ENCODE data around the gene LGI1.

LGI1 gene

GRCh38 chr10:93755443-93756116, 2.2 kb upstream of the LGI1 start:
- DNase-seq (ENCODE audit: low read depth) = no peak

- DNase-seq (ENCODE audit: low read depth) = no peak
These were observed 1.6 kb upstream of the LGI1 start for GRCh38 chr10:93756118-93756517.

- DNase-seq (ENCODE audit: low read depth) = no peak
These were observed 600 bp upstream of the LGI1 start for GRCh38 chr10:93757136-93757535.

- no peak for DNase-seq (ENCODE audit: low read depth)
These were observed 761 bp downstream of the LGI1 start for GRCh38 chr10:93758508-93758885.

GRCh38 chr10:93758891-93759410, 1.2 kb downstream of the LGI1 start:
- DNase-seq (ENCODE audit: low read depth) = no peak

- no peak for DNase-seq (ENCODE audit: low read depth)
These were observed 2.8 kb downstream of the LGI1 start for GRCh38 chr10:93760490-93760889.

- DNase-seq (ENCODE audit: low read depth) = no peak
These were observed 5.2 kb downstream of the LGI1 start for GRCh38 chr10:93762979-93763391.

- no peak for DNase-seq (ENCODE audit: low read depth)
These were observed 9.2 kb downstream of the LGI1 start for GRCh38 chr10:93766918-93767317.

- no peak for DNase-seq (ENCODE audit: low read depth)
These were observed 10.1 kb downstream of the LGI1 start for GRCh38 chr10:93767724-93768399.

- DNase-seq (ENCODE audit: low read depth) = no peak
These were observed 11.2 kb downstream of the LGI1 start for GRCh38 chr10:93768892-93769291.

- DNase-seq (ENCODE audit: low read depth) = no peak
These were observed 13.6 kb downstream of the LGI1 start for GRCh38 chr10:93771354-93771753.

GRCh38 chr10:93773120-93773519, 15.4 kb downstream of the LGI1 start:
- no peak for DNase-seq (ENCODE audit: low read depth)

- no peak for DNase-seq (ENCODE audit: low read depth)
These were observed 16.0 kb downstream of the LGI1 start for GRCh38 chr10:93773705-93774104.

- no peak for DNase-seq (ENCODE audit: low read depth)
These were observed 17.6 kb downstream of the LGI1 start for GRCh38 chr10:93775356-93775755.

GRCh38 chr10:93777092-93777491, 19.4 kb downstream of the LGI1 start:
- DNase-seq (ENCODE audit: low read depth) = no peak

GRCh38 chr10:93784059-93784458, 26.3 kb downstream of the LGI1 start:
- DNase-seq (ENCODE audit: low read depth) = no peak

GRCh38 chr10:93788413-93789208, 30.9 kb downstream of the LGI1 start:
- no peak for DNase-seq (ENCODE audit: low read depth)

- DNase-seq (ENCODE audit: low read depth) = no peak
These were observed 32.7 kb downstream of the LGI1 start for GRCh38 chr10:93790439-93790838.

GRCh38 chr10:93796167-93796566, 38.4 kb downstream of the LGI1 start:
- no peak for DNase-seq (ENCODE audit: low read depth)

- DNase-seq (ENCODE audit: low read depth) = no peak
These were observed 40.1 kb downstream of the LGI1 start for GRCh38 chr10:93797825-93798224.

GRCh38 chr10:93799155-93799708, 41.5 kb downstream of the LGI1 start:
- no peak for DNase-seq (ENCODE audit: low read depth)

- DNase-seq (ENCODE audit: low read depth) = no peak
These were observed 46.5 kb downstream of the LGI1 start for GRCh38 chr10:93804200-93804599.

GRCh38 chr10:93806903-93807302, 49.2 kb downstream of the LGI1 start:
- DNase-seq (ENCODE audit: low read depth) = no peak
